Liver (tissue), 9 donors: ENCODE results near the gene RRAGC. TPM values are rescaled to one million over a fixed set of nuclear protein-coding genes. Genes with fewer than 3 reads are reported as not detected.

Experiments used
- DNase-seq: peaks from one replicate; pipeline ENCODE4 v3.0.0-alpha.2; 2017; ENCODE audit warnings: low spot score
- H3K27ac ChIP-seq, 2 donors: one replicate each; pipeline ENCODE4 v1.7.0; 2013; ENCODE audit warnings: inconsistent platforms in 2 of 2, low read length in 2 of 2, control low read depth in 1 of 2, low read depth in 1 of 2, mild to moderate bottlenecking in 1 of 2
- H3K27me3 ChIP-seq, 4 donors: one replicate each; pipeline versions ENCODE4 v1.6.1 to v1.7.0; 2013; ENCODE audit warnings: low read length in 3 of 4, inconsistent platforms in 1 of 4, mild to moderate bottlenecking in 1 of 4, moderate library complexity in 1 of 4; ENCODE audit not compliant: control insufficient read depth in 4 of 4, insufficient read depth in 4 of 4
- H3K36me3 ChIP-seq, 4 donors: one replicate each; pipeline versions ENCODE4 v1.6.1 to v1.7.0; 2013; ENCODE audit warnings: low read length in 3 of 4, mild to moderate bottlenecking in 3 of 4, low read depth in 1 of 4, moderate library complexity in 1 of 4; ENCODE audit not compliant: control insufficient read depth in 4 of 4, insufficient read depth in 3 of 4
- H3K4me1 ChIP-seq, 4 donors: one replicate each; pipeline versions ENCODE4 v1.6.1 to v1.7.0; 2013; ENCODE audit warnings: low read length in 3 of 4, mild to moderate bottlenecking in 3 of 4, moderate library complexity in 1 of 4; ENCODE audit not compliant: control insufficient read depth in 4 of 4, insufficient read depth in 4 of 4
- H3K4me3 ChIP-seq, 3 donors: one replicate each; pipeline versions ENCODE4 v1.6.1 to v1.7.0; 2013; ENCODE audit warnings: low read length in 3 of 3, control low read depth in 1 of 3, low read depth in 1 of 3, mild to moderate bottlenecking in 1 of 3
- H3K9ac ChIP-seq, 2 donors: one replicate each; pipeline ENCODE4 v1.7.0; 2013; ENCODE audit warnings: low read length in 2 of 2, mild to moderate bottlenecking in 2 of 2, moderate library complexity in 2 of 2, control low read depth in 1 of 2, low read depth in 1 of 2
- H3K9me3 ChIP-seq, 4 donors: one replicate each; pipeline versions ENCODE4 v1.6.1 to v1.7.0; 2013; ENCODE audit warnings: low read length in 3 of 4; ENCODE audit not compliant: control insufficient read depth in 4 of 4
- ATF3 ChIP-seq: IDR thresholded peaks from 2 replicates; pipeline ENCODE4 v1.6.1; 2016; ENCODE audit warnings: antibody characterized with exemption
- EGR1 ChIP-seq, 2 donors: IDR thresholded peaks; 2 replicates each; pipeline ENCODE4 v1.6.1; 2016 to 2018; ENCODE audit warnings: antibody characterized with exemption in 2 of 2, low read depth in 2 of 2
- FOXA1 ChIP-seq: IDR thresholded peaks from 2 replicates; pipeline ENCODE4 v1.6.1; 2016; ENCODE audit warnings: antibody characterized with exemption
- GABPA ChIP-seq, 2 donors: IDR thresholded peaks in 1 of 2; conservative IDR thresholded peaks in 1 of 2; 2 replicates each; pipeline ENCODE4 v1.6.1; 2016; ENCODE audit warnings: antibody characterized with exemption in 2 of 2, mild to moderate bottlenecking in 1 of 2, moderate library complexity in 1 of 2
- HNF4A ChIP-seq, 2 donors: conservative IDR thresholded peaks; 2 replicates each; pipeline ENCODE4 v1.6.1; 2016; ENCODE audit warnings: antibody characterized with exemption in 2 of 2, mild to moderate bottlenecking in 2 of 2
- HNF4G ChIP-seq: IDR thresholded peaks from 2 replicates; pipeline ENCODE4 v1.6.1; 2016; ENCODE audit warnings: antibody characterized with exemption
- JUND ChIP-seq, 2 donors: IDR thresholded peaks; 2 replicates each; pipeline ENCODE4 v1.6.1; 2016; ENCODE audit warnings: antibody characterized with exemption in 2 of 2
- RAD21 ChIP-seq, 2 donors: IDR thresholded peaks; 2 replicates each; pipeline ENCODE4 v1.6.1; 2016; ENCODE audit warnings: antibody characterized with exemption in 2 of 2, mild to moderate bottlenecking in 2 of 2
- REST ChIP-seq: IDR thresholded peaks from 2 replicates; pipeline ENCODE4 v1.6.1; 2016; ENCODE audit warnings: antibody characterized with exemption, mild to moderate bottlenecking
- RXRA ChIP-seq, 2 donors: IDR thresholded peaks; 2 replicates each; pipeline ENCODE4 v1.6.1; 2017 to 2018; ENCODE audit warnings: antibody characterized with exemption in 2 of 2, mild to moderate bottlenecking in 1 of 2
- SP1 ChIP-seq: IDR thresholded peaks from 2 replicates; pipeline ENCODE4 v1.6.1; 2018; ENCODE audit warnings: antibody characterized with exemption, mild to moderate bottlenecking
- TAF1 ChIP-seq: conservative IDR thresholded peaks from 2 replicates; pipeline ENCODE4 v1.6.1; 2016; ENCODE audit warnings: antibody characterized with exemption, mild to moderate bottlenecking
- YY1 ChIP-seq: IDR thresholded peaks from 2 replicates; pipeline ENCODE4 v1.6.1; 2016; ENCODE audit warnings: antibody characterized with exemption, mild to moderate bottlenecking
- ZBTB33 ChIP-seq: IDR thresholded peaks from 2 replicates; pipeline ENCODE4 v1.6.1; 2016; ENCODE audit warnings: antibody characterized with exemption
- WGBS: extraction: QIAGEN DNeasy Blood & Tissue Kit; methylation state at CpG from one replicate; pipeline ENCODE4 v1.1.7; 2013; 5-methylcytosine and 5-hydroxymethylcytosine counted together
- polyA plus RNA-seq, 2 donors: library from polyadenylated mRNA; stranded (reverse) in 1 of 2; unstranded in 1 of 2; fragments of 200-250 nt in 1 of 2; fragments of >200 nt in 1 of 2; fragmentation: Nextera tagmentation in 1 of 2; extraction: Ambion mirVana in 1 of 2; gene quantifications; one replicate each; pipeline versions ENCODE4 v1.2.1 to v1.2.3, GENCODE V29; 2013 to 2015
- total RNA-seq, 2 donors: library from RNA; depleted of rRNA; stranded (reverse); fragments of >200 nt; gene quantifications; one replicate each; pipeline ENCODE4 v1.2.3, GENCODE V29; 2014
- TF ChIP-seq, protein P1 (sequence below): IDR thresholded peaks from 2 replicates; pipeline ENCODE4 v1.6.1; 2016; ENCODE audit warnings: antibody characterized with exemption
- donor health status: healthy.
- donor health status: healthy.
- donor health status: healthy.
- donor health status: healthy.
- donor health status: healthy.

Gene RRAGC, protein sequence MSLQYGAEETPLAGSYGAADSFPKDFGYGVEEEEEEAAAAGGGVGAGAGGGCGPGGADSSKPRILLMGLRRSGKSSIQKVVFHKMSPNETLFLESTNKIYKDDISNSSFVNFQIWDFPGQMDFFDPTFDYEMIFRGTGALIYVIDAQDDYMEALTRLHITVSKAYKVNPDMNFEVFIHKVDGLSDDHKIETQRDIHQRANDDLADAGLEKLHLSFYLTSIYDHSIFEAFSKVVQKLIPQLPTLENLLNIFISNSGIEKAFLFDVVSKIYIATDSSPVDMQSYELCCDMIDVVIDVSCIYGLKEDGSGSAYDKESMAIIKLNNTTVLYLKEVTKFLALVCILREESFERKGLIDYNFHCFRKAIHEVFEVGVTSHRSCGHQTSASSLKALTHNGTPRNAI
- total RNA-seq (10 to 100 TPM in 1 of 2 donors, 1 to 10 TPM in 1; 6.6 to 10.1 TPM), polyA plus RNA-seq (1 to 10 TPM; 6.7 to 7.7 TPM)

GRCh38 chr1:38859561-38860453 lies at the start of gene RRAGC:
TSS of gene RRAGC (minus strand) at chr1:38859772. CDS start at chr1:38859646, 126 bp downstream.
- peaks cover 6 to 28% (median 18%) of the 10 kb centered on the region in 4 donors for H3K4me1 ChIP-seq
- H3K36me3 ChIP-seq: peaks cover 4 to 12% (median 8%) of the 10 kb centered on the region in 4 donors
- peak within 1 kb of the TSS; percentile 60 to 81 for H3K9ac ChIP-seq
- peak within 1 kb of the TSS; percentile 83 to 97 (median 87) for H3K4me3 ChIP-seq
- no peaks in the 10 kb centered on the region for H3K27me3 ChIP-seq
- H3K27ac ChIP-seq: peak within 1 kb of the TSS; percentile 63 to 76
- under 1% methylated on average over 70 of the region's 70 CpGs for WGBS
- TF ChIP-seq HNF4A (conservative IDR thresholded peaks at IDR 0.05): no peak
- TF ChIP-seq EGR1 (IDR thresholded peaks at IDR 0.05; ENCODE audit: low read depth in 2 of 2): peak in 1 of 2 donors; percentile 64
- peak; percentile 59 for TF ChIP-seq SP1
- TF ChIP-seq, protein P1, sequence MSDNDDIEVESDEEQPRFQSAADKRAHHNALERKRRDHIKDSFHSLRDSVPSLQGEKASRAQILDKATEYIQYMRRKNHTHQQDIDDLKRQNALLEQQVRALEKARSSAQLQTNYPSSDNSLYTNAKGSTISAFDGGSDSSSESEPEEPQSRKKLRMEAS: no peak
- peak in 1 of 2 donors; percentile 75 for TF ChIP-seq GABPA (IDR thresholded peaks at IDR 0.05 in 1 of 2, conservative IDR thresholded peaks at IDR 0.05 in 1 of 2)
- TF ChIP-seq TAF1: no peak
- TF ChIP-seq ZBTB33: no peak
- TF ChIP-seq JUND (IDR thresholded peaks at IDR 0.05): no peak
- TF ChIP-seq FOXA1: no peak
- no peak for TF ChIP-seq REST
- TF ChIP-seq HNF4G: no peak
- no peak for TF ChIP-seq RXRA (IDR thresholded peaks at IDR 0.05)
- peak; percentile 39 for TF ChIP-seq YY1
- no peak for TF ChIP-seq ATF3
- peak; percentile 25 to 28 for TF ChIP-seq RAD21 (IDR thresholded peaks at IDR 0.05)
- DNase-seq: peak; percentile 98
- H3K9me3 ChIP-seq: no peaks in the 10 kb centered on the region
